HL-60 (cell line): ENCODE measurements around the gene MCCC2.
"Not testable (repeated sequence)": the region's sequence is repeated elsewhere in the genome, so short reads cannot be mapped to it uniquely, and the experiment has no call there.

Experiments used
- DNase-seq, 2 experiments: peaks; one replicate each; pipeline ENCODE4 v3.0.0-alpha.2; 2010 to 2020; ENCODE audit warnings: low read depth in 1 of 2, low spot score in 1 of 2
- H3K27ac ChIP-seq: fragments of 250-450 bp; sonication (Bioruptor Pico); replicated peaks from 2 replicates; pipeline ENCODE4 v1.5.1; 2020; ENCODE audit warnings: mild to moderate bottlenecking, moderate library complexity
- H3K27me3 ChIP-seq: fragments of 250-450 bp; sonication (Bioruptor Pico); 2 replicates; pipeline ENCODE4 v1.5.1; 2021; ENCODE audit warnings: mild to moderate bottlenecking, moderate library complexity; ENCODE audit not compliant: insufficient read depth, poor library complexity, severe bottlenecking
- H3K4me3 ChIP-seq: replicated peaks from 2 replicates; pipeline ENCODE4 v1.5.1; 2011; ENCODE audit warnings: mild to moderate bottlenecking, control low read depth, low read length; ENCODE audit not compliant: insufficient read depth
- CTCF ChIP-seq: IDR thresholded peaks from one replicate; pipeline ENCODE4 v1.5.1; 2011; ENCODE audit warnings: low read length, control low read depth, inconsistent platforms; ENCODE audit not compliant: insufficient read depth
- GABPA ChIP-seq: IDR thresholded peaks from 2 replicates; pipeline ENCODE4 v1.6.1; 2012; ENCODE audit warnings: low read depth
- POLR2AphosphoS5 ChIP-seq: IDR thresholded peaks from 2 replicates; pipeline ENCODE4 v1.6.1; 2012; ENCODE audit warnings: low read depth
- REST ChIP-seq: IDR thresholded peaks from 2 replicates; pipeline ENCODE4 v1.6.1; 2012; ENCODE audit warnings: low read depth; ENCODE audit not compliant: insufficient replicate concordance
- SPI1 ChIP-seq: IDR thresholded peaks from 2 replicates; pipeline ENCODE4 v1.6.1; 2012; ENCODE audit warnings: low read depth, mild to moderate bottlenecking, borderline replicate concordance
- long read RNA-seq: library from polyadenylated mRNA; unstranded; transcript quantifications from one replicate; pipeline ENCODE4 v2.0.0, GENCODE V29; 2020

Gene MCCC2
- long read RNA-seq, transcript MCCC2-201 (17 exons, 3,665 nt), result major isoform, 69 of 126 reads
- long read RNA-seq, partial matches to known transcripts, result 2 of 126 reads
- long read RNA-seq, other reads (novel, unspliced or antisense), result 55 of 126 reads

GRCh38 chr5:71586941-71587765 lies at the start of gene MCCC2:
MCCC2 (plus strand) TSS chr5:71587340; CDS start chr5:71587426, 86 bp downstream.
- peak within 1 kb of the TSS; percentile 68 for H3K4me3 ChIP-seq
- TF ChIP-seq SPI1 (no peak), CTCF (no peak), GABPA (no peak), POLR2AphosphoS5 (peak; percentile 71; the same call in 1 of the 2 replicates), REST (no peak)
- peak within 1 kb of the TSS; percentile 82 for H3K27ac ChIP-seq
- peak; percentile 74 to 94 for DNase-seq
- no peaks in the 10 kb centered on the region for H3K27me3 ChIP-seq

GRCh38 chr5:71537687-71538086 lies 49.5 kb upstream of the MCCC2 start:
- TF ChIP-seq POLR2AphosphoS5 (no peak), SPI1 (no peak), REST (no peak)
- no peaks in the 10 kb centered on the region for H3K27me3 ChIP-seq
- no peak overlapping the region for H3K4me3 ChIP-seq
- H3K27ac ChIP-seq, result no peak overlapping the region
- DNase-seq, result peak in 1 of 2 experiments; percentile 1

GRCh38 chr5:71550885-71551284 lies 36.3 kb upstream of the MCCC2 start:
- H3K27ac ChIP-seq, DNase-seq: not testable (repeated sequence)

GRCh38 chr5:71551582-71551981 lies 35.6 kb upstream of the MCCC2 start:
- H3K27ac ChIP-seq, H3K27me3 ChIP-seq, DNase-seq, H3K4me3 ChIP-seq: not testable (repeated sequence)

More at GRCh38 chr5:71550885-71551284, 36.3 kb upstream of the MCCC2 start:
- not testable (repeated sequence) for H3K27me3 ChIP-seq, H3K4me3 ChIP-seq

- not testable (repeated sequence) for H3K4me3 ChIP-seq, H3K27ac ChIP-seq, DNase-seq, H3K27me3 ChIP-seq
Observed at GRCh38 chr5:71552026-71552749, 35.0 kb upstream of the MCCC2 start.
